Stromal cell of bone marrow (primary cell): ENCODE results near the gene HYLS1.

ENCODE experiments used
- DNase-seq: peaks from one replicate; pipeline ENCODE4 v3.0.0-alpha.2; 2012; ENCODE audit warnings: low read depth

Gene HYLS1

DNA sequence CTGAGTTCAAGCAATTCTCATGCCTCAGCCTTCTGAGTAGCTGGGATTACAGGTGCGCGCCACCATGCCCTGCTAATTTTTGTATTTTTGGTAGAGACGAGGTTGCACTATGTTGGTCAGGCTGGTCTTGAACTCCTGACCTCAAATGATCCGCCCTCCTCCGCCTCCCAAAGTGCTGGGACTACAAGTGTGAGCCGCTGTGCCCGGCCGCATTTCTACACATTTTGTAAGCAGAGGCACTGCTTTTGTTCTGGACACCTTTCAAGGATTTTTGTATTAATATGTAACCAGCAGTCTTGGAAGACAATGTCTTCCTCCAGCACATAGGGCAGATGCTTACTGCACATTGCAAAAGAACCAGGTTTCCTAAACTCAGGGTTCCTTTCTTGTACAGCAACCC lies 47.0 kb downstream of the HYLS1 start:
- DNase-seq: no peak

GRCh38 chr11:125935056-125935455 lies 47.6 kb downstream of the HYLS1 start:
- no peak for DNase-seq

DNA sequence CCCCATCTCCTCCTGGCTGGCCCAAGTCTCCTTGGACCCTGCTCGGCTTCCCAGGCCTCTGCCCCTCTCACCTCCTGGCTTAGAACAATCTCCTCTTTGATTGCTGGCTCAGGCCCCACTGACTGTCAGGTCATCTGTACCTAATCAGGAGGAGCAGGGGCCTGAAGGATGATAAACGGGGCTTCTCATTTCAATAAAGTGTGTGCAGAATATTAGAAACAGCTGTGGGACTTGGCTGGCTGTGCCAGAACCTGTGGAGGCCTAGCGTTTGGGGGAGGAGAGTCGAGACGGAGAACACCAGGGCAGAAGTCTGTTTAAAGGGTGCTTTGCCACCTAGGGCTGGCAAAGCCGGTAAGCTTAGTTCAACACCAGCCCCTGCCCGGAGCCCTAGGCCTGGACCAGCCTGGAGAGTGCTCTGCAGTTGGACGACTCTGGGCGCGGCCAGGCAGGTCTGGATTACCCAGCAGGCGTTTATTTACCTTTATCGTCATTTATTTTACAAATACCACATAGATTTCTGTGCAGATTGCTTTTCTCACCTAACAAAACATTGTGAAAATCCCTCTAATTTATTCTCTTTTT lies 48.2 kb downstream of the HYLS1 start:
- DNase-seq: no peak

DNA sequence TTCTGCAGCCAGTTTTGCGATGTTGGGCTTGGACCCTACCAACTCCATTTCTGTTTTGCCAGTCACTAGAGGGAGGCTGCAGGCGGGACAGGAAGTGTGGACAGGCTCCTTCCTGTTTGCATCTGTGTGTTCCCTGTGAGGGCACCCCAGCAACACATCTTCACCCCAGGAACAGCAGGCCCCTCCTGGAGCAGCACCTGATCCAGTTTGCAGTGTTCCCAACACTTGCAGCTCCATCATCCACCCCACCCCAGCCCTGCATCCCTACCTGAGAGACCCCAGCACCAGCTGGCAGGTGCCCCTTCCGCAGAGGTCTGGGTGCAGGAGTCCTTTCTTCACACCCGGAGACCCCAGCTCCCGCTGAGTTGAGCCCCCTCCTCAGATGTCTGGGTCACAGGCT lies 51.0 kb downstream of the HYLS1 start:
- no peak for DNase-seq

GRCh38 chr11:125939081-125939521 lies 51.6 kb downstream of the HYLS1 start:
- DNase-seq: peak; percentile 14

DNA sequence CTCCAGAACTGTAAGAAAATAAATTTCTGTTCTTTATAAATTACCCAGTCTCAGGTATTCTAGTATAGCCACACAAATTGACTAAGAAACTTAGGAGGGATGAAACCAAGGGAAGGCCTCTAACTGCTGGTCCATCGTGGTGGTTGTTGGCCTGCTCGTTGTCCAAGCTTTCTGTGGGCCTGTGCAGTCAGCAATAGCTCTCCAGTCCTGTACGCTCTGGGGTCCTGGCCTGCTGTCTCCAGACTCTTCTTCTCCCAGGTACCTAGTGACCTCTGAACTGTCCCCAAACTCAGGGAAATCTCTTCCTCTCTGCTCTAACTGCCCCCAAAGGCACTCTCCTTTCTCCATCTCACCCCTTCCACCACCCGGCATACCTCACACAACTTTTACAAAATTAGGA lies 52.7 kb downstream of the HYLS1 start:
- DNase-seq: no peak

- DNase-seq: no peak
Measured at GRCh38 chr11:125941267-125941618, 53.8 kb downstream of the HYLS1 start.

GRCh38 chr11:125941619-125942611 lies 54.4 kb downstream of the HYLS1 start:
- no peak for DNase-seq

DNA sequence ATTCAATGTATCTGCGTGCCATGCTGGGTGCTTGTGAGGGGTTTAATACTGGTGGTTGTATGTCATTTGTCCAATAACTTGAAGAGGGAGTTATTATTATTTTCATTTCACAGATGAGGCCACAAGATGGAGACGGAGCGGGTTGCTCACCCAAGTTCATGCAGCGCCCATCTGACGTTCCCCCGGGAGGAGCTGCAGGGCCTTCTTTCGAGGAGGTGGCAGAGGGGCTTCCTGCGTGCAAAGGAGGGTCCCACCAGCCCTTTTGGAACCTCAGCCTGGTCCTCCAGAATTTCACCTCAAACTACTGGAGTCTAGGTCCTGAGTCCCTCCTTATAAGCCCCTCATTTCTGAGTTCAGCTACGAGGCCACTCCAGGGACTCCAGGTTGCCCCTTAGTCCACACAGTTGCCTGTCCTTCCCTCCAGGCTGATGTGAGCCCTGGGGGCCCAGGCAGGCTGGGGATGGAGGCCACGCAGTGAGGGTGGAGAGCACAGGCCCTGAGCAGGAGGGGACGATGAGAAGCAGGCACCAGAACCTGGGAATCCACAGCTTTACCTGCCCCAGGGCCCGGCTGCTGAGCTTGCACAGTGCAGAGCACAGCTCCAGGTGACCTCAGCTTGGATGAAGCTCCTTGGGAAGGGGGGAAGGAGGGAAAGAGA lies 55.4 kb downstream of the HYLS1 start:
- no peak for DNase-seq

DNA sequence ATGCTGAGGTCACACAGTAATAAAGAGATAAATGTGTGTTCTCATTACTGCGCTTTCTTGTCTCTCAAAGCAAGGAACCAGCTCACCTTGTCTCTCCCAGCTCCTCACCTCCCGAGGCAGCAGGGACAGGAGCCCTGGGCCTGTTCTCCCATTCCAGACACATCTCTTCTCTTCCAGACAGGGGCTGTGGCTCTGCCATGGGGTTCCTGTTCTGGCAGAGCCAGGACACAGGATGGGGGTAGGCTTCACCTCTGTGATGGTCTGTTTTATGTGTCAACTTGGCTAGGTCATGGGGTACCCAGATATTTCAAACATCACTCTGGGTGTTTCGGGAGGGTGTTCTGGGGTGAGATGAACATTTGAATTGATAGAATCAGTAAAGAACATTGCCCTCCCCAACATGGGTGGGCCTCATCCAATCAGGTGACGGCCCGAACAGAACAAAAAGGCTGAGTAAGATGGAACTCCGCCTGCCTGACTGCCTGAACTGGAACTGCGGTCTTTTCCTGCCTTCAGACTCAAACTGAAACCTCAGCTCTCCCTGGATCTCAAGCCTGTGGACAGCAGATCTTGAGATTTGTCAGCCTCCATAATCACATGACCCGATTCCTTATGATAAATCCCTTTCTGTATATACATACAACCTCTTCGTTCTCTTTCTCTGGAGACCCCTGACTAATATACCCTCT lies 56.3 kb downstream of the HYLS1 start:
- DNase-seq: no peak

- no peak for DNase-seq
Measured at GRCh38 chr11:125944350-125945010, 57.0 kb downstream of the HYLS1 start.

- DNase-seq: no peak
Measured at GRCh38 chr11:125945011-125945796, 57.7 kb downstream of the HYLS1 start.

- DNase-seq: no peak
Measured at GRCh38 chr11:125945797-125946520, 58.5 kb downstream of the HYLS1 start, which contains the start of gene VSIG10L2. TSS of gene VSIG10L2 (plus strand) at chr11:125946044. CDS start at chr11:125946056, 12 bp downstream.

DNA sequence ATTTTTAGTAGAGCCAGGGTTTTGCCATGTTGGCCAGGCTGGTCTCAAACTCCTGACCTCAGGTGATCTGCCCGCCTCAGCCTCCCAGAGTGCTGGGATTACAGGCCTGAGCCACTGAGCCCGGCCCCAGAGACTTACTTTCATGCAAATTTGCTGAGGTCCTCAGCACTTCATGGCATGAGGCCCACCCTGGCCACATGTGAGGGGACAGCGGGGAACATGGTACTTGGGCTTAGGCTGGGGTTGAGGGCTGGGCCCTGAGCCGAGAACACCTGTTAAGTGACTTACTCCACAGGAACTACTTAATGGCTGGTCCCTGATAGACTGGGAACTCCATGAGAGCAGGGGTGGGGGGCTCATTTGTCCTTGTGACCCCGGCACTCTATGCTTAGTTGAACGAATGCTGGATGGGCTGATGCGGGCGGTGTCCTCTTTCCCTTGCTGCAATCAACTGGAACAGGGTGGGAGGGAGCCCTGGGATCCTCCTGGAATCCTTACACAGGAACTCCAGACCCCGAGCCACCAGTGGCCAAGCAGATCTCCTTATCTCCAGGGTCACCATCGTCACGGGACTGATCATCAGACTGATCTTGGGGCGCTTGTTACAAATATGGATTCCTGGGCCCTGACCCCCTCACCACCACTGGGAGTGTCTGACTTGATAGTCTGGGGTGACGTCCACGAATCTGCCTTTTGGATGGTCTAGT lies 59.4 kb downstream of the HYLS1 start:
- DNase-seq: no peak

GRCh38 chr11:125947419-125948277 lies 60.2 kb downstream of the HYLS1 start:
- no peak for DNase-seq

GRCh38 chr11:125948278-125949051 lies 61.0 kb downstream of the HYLS1 start:
- DNase-seq: no peak

DNA sequence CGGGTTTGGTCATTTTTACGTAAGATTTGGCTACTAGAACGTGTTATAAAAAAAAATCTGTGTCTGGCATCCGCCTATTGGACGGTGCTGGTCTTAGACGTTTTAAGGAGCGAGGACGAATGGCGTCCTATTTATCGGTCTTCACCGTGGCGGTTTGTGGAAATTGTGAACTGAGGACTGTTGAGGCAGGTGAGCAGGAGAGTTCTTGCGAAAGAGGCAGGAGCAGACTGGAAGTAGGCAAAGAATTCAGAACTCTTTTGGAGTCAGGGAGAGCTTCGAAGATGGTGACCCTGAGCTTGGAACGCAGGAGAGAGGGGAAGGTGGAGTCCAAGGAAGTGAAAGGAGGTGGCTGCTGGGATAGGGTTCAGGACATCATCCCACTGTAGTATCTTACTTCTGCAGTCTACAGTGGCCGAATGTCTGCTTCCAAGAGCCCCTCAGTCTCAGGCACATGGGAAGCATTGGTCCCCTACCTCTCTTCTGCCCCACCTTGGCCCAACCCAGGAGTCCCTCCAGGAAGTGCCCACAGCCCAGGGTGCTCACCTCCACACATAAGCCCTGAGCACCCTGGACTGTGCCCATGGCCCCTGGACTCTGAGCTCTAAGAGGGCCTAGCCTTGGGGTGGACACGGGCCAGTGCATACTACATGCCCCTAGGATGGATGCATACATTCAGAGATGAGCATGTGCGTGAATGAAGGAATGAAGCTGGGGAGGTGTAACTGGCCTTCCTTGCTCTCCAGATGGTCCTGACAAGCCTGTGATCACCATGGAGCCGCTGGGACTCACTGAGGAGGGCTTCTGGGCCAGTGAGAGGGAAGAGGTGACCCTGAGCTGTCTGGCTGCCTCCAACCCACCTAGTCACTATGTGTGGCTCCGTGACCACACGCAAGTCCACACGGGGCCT lies 62.1 kb downstream of the HYLS1 start:
- no peak for DNase-seq
